Thyroid gland (tissue), 4 donors: Measurements from ENCODE around the gene DNAH8.
A peak's percentile ranks its signal among the peaks of the same experiment; 100 is the strongest.

Experiments
- CTCF ChIP-seq, 6 experiments: fragments of 200-600 bp in 3 of 6; fragments of 450-650 bp in 3 of 6; sonication (generic) in 3 of 6; IDR thresholded peaks; one replicate each; pipeline ENCODE4 v1.5.1; 2016 to 2019; ENCODE audit warnings: antibody characterized with exemption in 6 of 6, mild to moderate bottlenecking in 2 of 6, inconsistent platforms in 1 of 6, moderate library complexity in 1 of 6
- POLR2A ChIP-seq, 2 donors: fragments of 450-650 bp; IDR thresholded peaks; one replicate each; pipeline ENCODE4 v1.6.1; 2017; ENCODE audit warnings: antibody characterized with exemption in 2 of 2, mild to moderate bottlenecking in 2 of 2, moderate library complexity in 1 of 2

- peak; percentile 53 to 88 (median 73) for TF ChIP-seq CTCF (IDR thresholded peaks at IDR 0.05)
- no peak for TF ChIP-seq POLR2A (IDR thresholded peaks at IDR 0.05)
Observed at GRCh38 chr6:38871741-38872568, 156.8 kb downstream of the DNAH8 start.
